ENCODE results near the gene NRN1L. TPM values are rescaled to one million over a fixed set of nuclear protein-coding genes. Genes with fewer than 3 reads are reported as not detected.

NRN1L gene
- total RNA-seq, 1 donor from 2014 or later, result 0.49 TPM

DNA sequence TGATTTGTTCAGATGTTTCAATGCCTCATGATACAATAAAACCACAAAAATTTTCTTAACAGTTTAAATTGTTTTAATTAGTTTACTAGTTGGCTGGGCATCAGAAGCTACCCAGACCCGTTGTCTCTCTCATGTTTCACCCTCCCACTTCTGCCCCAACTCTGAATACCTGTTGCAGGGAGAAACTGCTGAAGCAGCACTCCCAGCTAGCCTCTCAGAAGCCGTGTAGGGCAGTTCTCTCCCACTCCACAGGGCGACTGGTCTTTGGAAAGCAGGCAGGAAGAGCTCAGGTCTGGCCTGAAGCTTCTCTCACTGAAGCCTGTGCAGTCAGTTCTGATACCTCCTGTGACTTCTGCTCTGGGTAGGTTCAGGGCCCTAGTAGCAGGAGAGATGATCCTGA, 13.4 kb upstream of the NRN1L start:
- Histone ChIP-seq H3K36me3 (peaks cover 61% of the 10 kb centered on the region), H3K9me3 (replicated peaks) (no peaks in the 10 kb centered on the region), H3K27ac (replicated peaks) (no peak overlapping the region), H3K4me1 (peaks cover 39% of the 10 kb centered on the region), H3K4me3 (no peak overlapping the region), H3K27me3 (ENCODE audit: low read depth) (no peaks in the 10 kb centered on the region)
- DNase-seq, result no peak
- intact Hi-C loops (cut with micrococcal nuclease), result no loop called here
- no peak for TF ChIP-seq CTCF (IDR thresholded peaks at IDR 0.05; ENCODE audit: borderline replicate concordance)

DNA sequence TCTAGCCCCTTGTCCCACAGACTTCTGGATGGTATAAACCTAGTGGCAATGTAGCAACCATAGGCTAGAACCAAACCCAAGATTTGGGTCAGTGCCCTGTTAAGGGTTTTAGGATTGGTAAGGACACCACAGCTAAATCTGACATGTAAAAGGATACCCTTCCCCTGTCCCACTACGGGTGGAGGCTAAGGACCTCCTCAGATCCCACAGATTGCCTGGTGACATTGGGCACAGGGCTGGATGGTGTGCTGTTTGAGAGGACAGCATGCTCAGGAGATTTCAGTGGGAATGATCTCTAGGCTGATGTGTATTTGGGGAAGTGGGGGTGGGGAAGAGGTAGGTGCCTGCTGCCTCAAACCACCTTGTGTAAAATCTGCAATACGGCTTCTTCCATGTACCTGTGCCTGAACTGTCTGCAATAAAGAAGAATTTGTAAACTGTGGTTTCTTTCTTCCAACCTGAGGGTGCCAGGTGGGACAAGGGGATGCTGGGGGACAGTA, 12.5 kb upstream of the NRN1L start:
- no peaks in the 10 kb centered on the region for H3K9me3 ChIP-seq (replicated peaks)
- H3K4me3 ChIP-seq, result peak overlapping the region; percentile 98
- intact Hi-C loops (cut with micrococcal nuclease), result no loop called here
- H3K27me3 ChIP-seq (ENCODE audit: low read depth), result no peaks in the 10 kb centered on the region
- TF ChIP-seq CTCF (IDR thresholded peaks at IDR 0.05; ENCODE audit: borderline replicate concordance), result no peak
- peaks cover 43% of the 10 kb centered on the region for H3K4me1 ChIP-seq
- no peak for DNase-seq
- peak overlapping the region; percentile 90 for H3K27ac ChIP-seq (replicated peaks)
- peaks cover 61% of the 10 kb centered on the region for H3K36me3 ChIP-seq

DNA sequence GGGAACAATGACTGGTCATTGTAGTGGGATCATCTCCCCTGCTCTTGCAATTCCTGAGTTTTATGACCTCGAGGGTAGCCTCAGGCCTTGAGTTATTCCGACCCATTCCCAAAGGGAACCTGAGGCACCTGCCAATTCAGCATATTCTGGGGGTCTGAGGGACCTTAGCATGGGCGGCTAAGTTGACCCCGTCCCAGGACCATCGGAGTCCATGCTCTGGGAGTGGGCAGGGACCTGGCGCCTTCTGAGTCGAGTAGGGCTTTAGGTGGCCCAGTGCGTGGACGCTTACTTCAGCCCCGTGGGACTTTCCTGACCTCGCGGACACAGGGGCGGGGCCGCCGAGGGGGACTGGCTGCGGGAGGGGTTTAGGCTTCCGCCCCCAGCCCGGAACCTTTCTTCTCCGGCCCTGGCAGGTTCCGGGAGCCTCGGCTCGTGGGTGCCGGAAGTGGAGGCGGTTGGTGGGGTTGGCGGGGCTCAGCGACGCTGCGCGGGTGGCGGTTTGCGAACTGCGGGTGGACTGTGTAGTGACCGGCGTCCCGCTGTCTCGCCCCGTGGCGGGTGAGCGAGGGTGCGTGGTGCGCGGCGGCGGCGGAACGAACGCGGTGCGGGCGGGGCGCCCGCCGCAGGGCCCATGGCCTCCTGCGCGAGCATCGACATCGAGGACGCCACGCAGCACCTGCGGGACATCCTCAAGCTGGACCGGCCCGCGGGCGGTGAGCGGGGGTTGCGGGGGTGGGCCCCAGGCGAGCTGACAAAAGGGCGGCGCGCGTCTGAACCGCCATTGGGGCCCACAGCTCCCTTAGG, 11.9 kb upstream of the NRN1L start, which contains the start of gene EDC4:
EDC4 (plus strand) TSS at position 422 of the 804 bp plus-strand sequence; CDS start at position 632, 210 bp downstream.
- H3K27me3 ChIP-seq (ENCODE audit: low read depth), result no peaks in the 10 kb centered on the region
- H3K36me3 ChIP-seq, result peaks cover 62% of the 10 kb centered on the region
- DNase-seq, result peak; percentile 88
- H3K27ac ChIP-seq (replicated peaks), result peak within 1 kb of the TSS; percentile 90
- no peaks in the 10 kb centered on the region for H3K9me3 ChIP-seq (replicated peaks)
- intact Hi-C loops (cut with micrococcal nuclease), result no loop called here
- peak within 1 kb of the TSS; percentile 98 for H3K4me3 ChIP-seq
- H3K4me1 ChIP-seq, result peaks cover 43% of the 10 kb centered on the region
- no peak for TF ChIP-seq CTCF (IDR thresholded peaks at IDR 0.05; ENCODE audit: borderline replicate concordance)

DNA sequence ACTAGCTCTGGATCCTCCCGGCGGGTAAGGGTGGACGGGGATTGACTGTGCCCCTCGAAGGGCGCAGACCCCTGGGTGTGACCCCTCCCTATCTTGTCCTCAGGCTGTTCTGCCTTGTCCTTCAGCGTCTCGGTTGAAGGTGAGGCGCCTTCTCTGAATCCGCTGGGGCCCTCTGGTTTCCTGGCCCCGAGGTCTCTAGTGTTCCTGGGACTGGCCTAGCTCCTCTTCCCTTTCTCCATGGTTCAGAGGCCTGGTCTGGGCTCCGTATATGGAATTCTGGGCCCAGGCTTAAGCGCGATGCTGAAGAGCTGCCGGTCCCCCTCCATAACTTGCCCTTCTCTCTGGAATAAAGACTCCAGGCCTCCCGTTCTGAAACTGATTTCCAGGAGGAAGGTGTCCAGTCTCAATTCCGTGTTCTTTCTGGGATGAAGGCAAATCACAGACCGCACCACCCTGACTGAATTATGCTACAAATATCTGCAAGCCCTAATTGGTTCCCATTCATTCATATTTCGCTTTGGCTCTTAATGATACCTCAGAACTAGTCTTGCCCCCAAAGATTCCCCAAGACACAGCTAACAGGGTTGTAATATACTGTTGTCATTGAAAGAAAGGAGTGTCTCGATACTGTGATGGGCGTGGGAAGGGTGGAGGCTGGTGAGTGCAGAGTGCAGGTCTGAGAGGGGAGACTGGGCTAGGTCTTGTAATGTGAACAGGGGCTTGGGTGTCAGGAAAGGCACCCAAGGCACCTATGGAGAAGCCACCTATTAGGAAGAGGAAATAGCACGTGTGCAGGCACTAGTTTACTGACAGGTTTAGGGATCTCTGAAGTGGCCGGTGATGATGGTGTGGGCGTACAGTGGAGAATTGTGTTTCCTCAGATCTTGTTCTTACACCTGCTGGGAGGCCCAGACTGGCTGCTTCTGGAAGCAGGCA, 11.0 kb upstream of the NRN1L start:
- Histone ChIP-seq H3K27me3 (ENCODE audit: low read depth) (no peaks in the 10 kb centered on the region), H3K36me3 (peaks cover 62% of the 10 kb centered on the region), H3K4me1 (peaks cover 43% of the 10 kb centered on the region), H3K27ac (replicated peaks) (peak overlapping the region; percentile 90), H3K9me3 (replicated peaks) (no peaks in the 10 kb centered on the region), H3K4me3 (peak overlapping the region; percentile 98)
- intact Hi-C loops (cut with micrococcal nuclease), result no loop called here
- DNase-seq, result no peak
- no peak for TF ChIP-seq CTCF (IDR thresholded peaks at IDR 0.05; ENCODE audit: borderline replicate concordance)

DNA sequence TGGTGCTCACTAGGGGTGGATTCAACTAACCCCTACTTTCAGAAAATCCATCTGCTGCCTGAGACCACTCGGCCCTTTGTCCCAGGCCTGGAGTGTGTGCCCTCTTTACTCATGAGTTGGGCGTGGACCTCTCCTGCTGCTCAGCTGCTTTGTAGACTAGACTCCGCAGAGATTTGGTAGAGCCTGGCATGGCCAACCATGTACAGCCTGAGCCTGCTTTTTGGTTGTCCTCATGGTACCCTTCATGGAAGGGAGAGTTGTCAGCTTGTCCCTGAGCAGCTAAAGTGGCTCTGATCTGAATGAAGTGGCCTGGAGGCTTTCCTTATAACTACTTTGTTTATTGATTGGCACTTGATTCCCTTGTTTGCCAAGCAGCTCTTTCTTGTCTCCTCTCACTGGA, 10.3 kb upstream of the NRN1L start:
- Histone ChIP-seq H3K4me1 (peaks cover 43% of the 10 kb centered on the region), H3K9me3 (replicated peaks) (no peaks in the 10 kb centered on the region), H3K27me3 (ENCODE audit: low read depth) (no peaks in the 10 kb centered on the region), H3K4me3 (peak overlapping the region; percentile 98), H3K27ac (replicated peaks) (no peak overlapping the region), H3K36me3 (peaks cover 63% of the 10 kb centered on the region)
- intact Hi-C loops (cut with micrococcal nuclease), result no loop called here
- no peak for TF ChIP-seq CTCF (IDR thresholded peaks at IDR 0.05; ENCODE audit: borderline replicate concordance)
- no peak for DNase-seq

All from left ventricle myocardium inferior (tissue), 1 donor.